ENCODE results near the gene ARHGEF35.
"Not testable (repeated sequence)": the region's sequence is repeated elsewhere in the genome, so short reads cannot be mapped to it uniquely, and the experiment has no call there.

GRCh38 chr7:144194453-144194852 lies 1.2 kb downstream of the ARHGEF35 start:
- TF ChIP-seq POLR2AphosphoS5 (IDR thresholded peaks at IDR 0.05); MXI1 (conservative IDR thresholded peaks at IDR 0.05; ENCODE audit: poor library complexity, severe bottlenecking): not testable (repeated sequence)

Measured in neural cell (in vitro differentiated cells).